Naive B cell (primary cell): ENCODE data around the gene ME2. TPM values are rescaled to one million over a fixed set of nuclear protein-coding genes. Genes with fewer than 3 reads are reported as not detected.
A peak's percentile ranks its signal among the peaks of the same experiment; 100 is the strongest.

Experiments used
- ATAC-seq, 2 donors: fragments of 150-1000 bp; cut with Tn5 transposase; 2 replicates each; pipeline ENCODE4 v1.10.0; 2021; ENCODE audit warnings: low read depth in 2 of 2, mild to moderate bottlenecking in 2 of 2, moderate library complexity in 2 of 2
- DNase-seq: peaks from one replicate; pipeline ENCODE4 v3.0.0; 2022
- H3K27ac Mint-ChIP-seq, 6 donors: one replicate each; pipeline ENCODE4 v1.8.0; 2020 to 2022; ENCODE audit warnings: mild to moderate bottlenecking in 6 of 6, mixed read lengths in 6 of 6, moderate library complexity in 5 of 6, inconsistent platforms in 2 of 6
- H3K27me3 Mint-ChIP-seq, 3 donors: one replicate each; pipeline ENCODE4 v1.8.0; 2021 to 2022; ENCODE audit warnings: mixed read lengths in 3 of 3, mild to moderate bottlenecking in 1 of 3
- H3K36me3 Mint-ChIP-seq, 2 donors: one replicate each; pipeline ENCODE4 v1.8.0; 2020 to 2022; ENCODE audit warnings: mixed read lengths in 2 of 2, inconsistent platforms in 1 of 2, mild to moderate bottlenecking in 1 of 2
- H3K4me1 Mint-ChIP-seq, 3 donors: one replicate each; pipeline ENCODE4 v1.8.0; 2020 to 2022; ENCODE audit warnings: mixed read lengths in 3 of 3, inconsistent platforms in 1 of 3, mild to moderate bottlenecking in 1 of 3, moderate library complexity in 1 of 3
- H3K4me3 Mint-ChIP-seq, 8 donors: one replicate each; pipeline ENCODE4 v1.8.0; 2020 to 2022; ENCODE audit warnings: mild to moderate bottlenecking in 8 of 8, mixed read lengths in 8 of 8, moderate library complexity in 8 of 8, inconsistent platforms in 2 of 8
- H3K9me3 Mint-ChIP-seq, 7 donors: one replicate each; pipeline ENCODE4 v1.8.0; 2020 to 2022; ENCODE audit warnings: mixed read lengths in 7 of 7, mild to moderate bottlenecking in 5 of 7, inconsistent platforms in 2 of 7, moderate library complexity in 1 of 7
- polyA plus RNA-seq, 6 donors: library from polyadenylated mRNA; unstranded; fragments of 300-500 nt; fragmentation: Illumina TruSeq; gene quantifications; one replicate each; pipeline ENCODE4 v1.2.3, GENCODE V29; 2021; ENCODE audit warnings: low read depth in 6 of 6

The ME2 gene
- polyA plus RNA-seq, 6 donors from 2014 or later = 50.3 to 62.4 (median 57.8) TPM

GRCh38 chr18:50902797-50903196 lies 23.9 kb downstream of the ME2 start:
- Mint-ChIP-seq H3K36me3 (peaks cover 25 to 43% of the 10 kb centered on the region in 2 donors), H3K27ac (peak overlapping the region in 1 of 6 donors; percentile 3), H3K4me1 (peaks cover 11 to 18% (median 12%) of the 10 kb centered on the region in 3 donors), H3K4me3 (no peak overlapping the region), H3K9me3 (peaks cover 0 to 9% (median 4%) of the 10 kb centered on the region in 7 donors), H3K27me3 (no peaks in the 10 kb centered on the region)
- ATAC-seq = no peak
- DNase-seq = no peak

GRCh38 chr18:50906843-50907242 lies 27.9 kb downstream of the ME2 start:
- Mint-ChIP-seq H3K36me3 (peaks cover 27 to 37% of the 10 kb centered on the region in 2 donors), H3K4me3 (no peak overlapping the region), H3K27ac (peak overlapping the region in 1 of 6 donors; percentile 39), H3K4me1 (peaks cover 3 to 20% (median 11%) of the 10 kb centered on the region in 3 donors), H3K9me3 (peaks cover 0 to 5% (median 0%) of the 10 kb centered on the region in 7 donors), H3K27me3 (no peaks in the 10 kb centered on the region)
- no peak for DNase-seq
- ATAC-seq = no peak

GRCh38 chr18:50909261-50909660 lies 30.3 kb downstream of the ME2 start:
- Mint-ChIP-seq H3K27ac (peak overlapping the region in 2 of 6 donors; percentile 72 to 84), H3K36me3 (peaks cover 27 to 35% of the 10 kb centered on the region in 2 donors), H3K4me1 (peaks cover 0 to 17% (median 11%) of the 10 kb centered on the region in 3 donors), H3K9me3 (peaks cover 0 to 5% (median 0%) of the 10 kb centered on the region in 7 donors), H3K4me3 (peak overlapping the region in 1 of 8 donors; percentile 10), H3K27me3 (no peaks in the 10 kb centered on the region)
- ATAC-seq = no peak
- DNase-seq = no peak

- ATAC-seq (no peak), DNase-seq (no peak)
- peak overlapping the region in 1 of 6 donors; percentile 2 for H3K27ac Mint-ChIP-seq
- peaks cover 0 to 16% (median 5%) of the 10 kb centered on the region in 3 donors for H3K4me1 Mint-ChIP-seq
- H3K27me3 Mint-ChIP-seq = no peaks in the 10 kb centered on the region
- H3K9me3 Mint-ChIP-seq = peaks cover 0 to 5% (median 0%) of the 10 kb centered on the region in 7 donors
- no peak overlapping the region for H3K4me3 Mint-ChIP-seq
- peaks cover 30 to 34% of the 10 kb centered on the region in 2 donors for H3K36me3 Mint-ChIP-seq
Measured at GRCh38 chr18:50911006-50911405, 32.1 kb downstream of the ME2 start.

GRCh38 chr18:50917021-50917420 lies 38.1 kb downstream of the ME2 start:
- H3K4me3 Mint-ChIP-seq = no peak overlapping the region
- no peaks in the 10 kb centered on the region for H3K27me3 Mint-ChIP-seq
- H3K9me3 Mint-ChIP-seq = no peaks in the 10 kb centered on the region
- H3K27ac Mint-ChIP-seq = no peak overlapping the region
- no peak for DNase-seq
- ATAC-seq = no peak
- H3K4me1 Mint-ChIP-seq = peaks cover 0 to 3% (median 0%) of the 10 kb centered on the region in 3 donors
- peaks cover 27 to 30% of the 10 kb centered on the region in 2 donors for H3K36me3 Mint-ChIP-seq

GRCh38 chr18:50918153-50918552 lies 39.2 kb downstream of the ME2 start:
- no peaks in the 10 kb centered on the region for H3K27me3 Mint-ChIP-seq

GRCh38 chr18:50924372-50924771 lies 45.5 kb downstream of the ME2 start:
- Mint-ChIP-seq H3K4me1 (no peaks in the 10 kb centered on the region), H3K36me3 (peaks cover 37% of the 10 kb centered on the region in 2 donors), H3K27me3 (no peaks in the 10 kb centered on the region), H3K27ac (no peak overlapping the region), H3K9me3 (peaks cover 4 to 14% (median 6%) of the 10 kb centered on the region in 7 donors), H3K4me3 (no peak overlapping the region)
- ATAC-seq (no peak), DNase-seq (no peak)

More at GRCh38 chr18:50918153-50918552, 39.2 kb downstream of the ME2 start:
- ATAC-seq (no peak), DNase-seq (no peak)
- Mint-ChIP-seq H3K4me1 (peaks cover 0 to 3% (median 0%) of the 10 kb centered on the region in 3 donors), H3K27ac (peak overlapping the region in 3 of 6 donors; percentile 22 to 83 (median 39)), H3K4me3 (no peak overlapping the region), H3K36me3 (peaks cover 30 to 31% of the 10 kb centered on the region in 2 donors), H3K9me3 (no peaks in the 10 kb centered on the region)

GRCh38 chr18:50926521-50926920 lies 47.6 kb downstream of the ME2 start:
- ATAC-seq = no peak
- DNase-seq = no peak
- H3K27ac Mint-ChIP-seq = no peak overlapping the region
- H3K9me3 Mint-ChIP-seq = peaks cover 4 to 14% (median 6%) of the 10 kb centered on the region in 7 donors
- no peaks in the 10 kb centered on the region for H3K27me3 Mint-ChIP-seq
- H3K36me3 Mint-ChIP-seq = peaks cover 26 to 30% of the 10 kb centered on the region in 2 donors
- no peaks in the 10 kb centered on the region for H3K4me1 Mint-ChIP-seq
- no peak overlapping the region for H3K4me3 Mint-ChIP-seq

GRCh38 chr18:50928551-50928950 lies 49.6 kb downstream of the ME2 start:
- Mint-ChIP-seq H3K36me3 (peaks cover 22 to 26% of the 10 kb centered on the region in 2 donors), H3K4me1 (no peaks in the 10 kb centered on the region), H3K9me3 (peaks cover 4 to 14% (median 6%) of the 10 kb centered on the region in 7 donors), H3K27ac (no peak overlapping the region), H3K27me3 (no peaks in the 10 kb centered on the region), H3K4me3 (no peak overlapping the region)
- ATAC-seq (no peak), DNase-seq (no peak)

GRCh38 chr18:50933684-50934083 lies 54.8 kb downstream of the ME2 start:
- no peak overlapping the region for H3K4me3 Mint-ChIP-seq
- ATAC-seq (no peak), DNase-seq (no peak)
- peaks cover 7 to 11% (median 7%) of the 10 kb centered on the region in 3 donors for H3K4me1 Mint-ChIP-seq
- H3K27me3 Mint-ChIP-seq = no peaks in the 10 kb centered on the region
- peak overlapping the region in 1 of 6 donors; percentile 16 for H3K27ac Mint-ChIP-seq
- H3K9me3 Mint-ChIP-seq = no peaks in the 10 kb centered on the region
- H3K36me3 Mint-ChIP-seq = peaks cover 0 to 5% of the 10 kb centered on the region in 2 donors

GRCh38 chr18:50934545-50935211 lies 55.8 kb downstream of the ME2 start:
- ATAC-seq (no peak), DNase-seq (no peak)
- no peak overlapping the region for H3K4me3 Mint-ChIP-seq
- no peaks in the 10 kb centered on the region for H3K27me3 Mint-ChIP-seq
- peaks cover 0 to 5% of the 10 kb centered on the region in 2 donors for H3K36me3 Mint-ChIP-seq
- H3K27ac Mint-ChIP-seq = peak overlapping the region in 1 of 6 donors; percentile 24
- no peaks in the 10 kb centered on the region for H3K9me3 Mint-ChIP-seq
- H3K4me1 Mint-ChIP-seq = peaks cover 7 to 11% (median 7%) of the 10 kb centered on the region in 3 donors

GRCh38 chr18:50935493-50936191 lies 56.7 kb downstream of the ME2 start:
- DNase-seq (no peak), ATAC-seq (no peak)
- Mint-ChIP-seq H3K4me3 (no peak overlapping the region), H3K9me3 (no peaks in the 10 kb centered on the region), H3K4me1 (peaks cover 7 to 11% (median 7%) of the 10 kb centered on the region in 3 donors), H3K36me3 (peaks cover 0 to 5% of the 10 kb centered on the region in 2 donors), H3K27me3 (no peaks in the 10 kb centered on the region), H3K27ac (peak overlapping the region in 3 of 6 donors; percentile 41 to 56 (median 43))

- H3K27ac Mint-ChIP-seq = peak overlapping the region; percentile 20 to 79 (median 46)
- DNase-seq = no peak
- ATAC-seq = peak; percentile 55 to 65
- no peaks in the 10 kb centered on the region for H3K27me3 Mint-ChIP-seq
- H3K9me3 Mint-ChIP-seq = no peaks in the 10 kb centered on the region
- peaks cover 7 to 11% (median 7%) of the 10 kb centered on the region in 3 donors for H3K4me1 Mint-ChIP-seq
- H3K4me3 Mint-ChIP-seq = no peak overlapping the region
- H3K36me3 Mint-ChIP-seq = peaks cover 3 to 5% of the 10 kb centered on the region in 2 donors
Measured at GRCh38 chr18:50937183-50937582, 58.3 kb downstream of the ME2 start.
